Psoas muscle (tissue), 8 donors: ENCODE results near the gene PPCS. TPM values are rescaled to one million over a fixed set of nuclear protein-coding genes. Genes with fewer than 3 reads are reported as not detected.
A peak's percentile ranks its signal among the peaks of the same experiment; 100 is the strongest.

Experiments
- ATAC-seq, 4 donors: fragments of 200-7000 bp; cut with Tn5 transposase; one replicate each; pipeline ENCODE4 v1.9.1; 2020; ENCODE audit warnings: moderate library complexity in 3 of 4, mild to moderate bottlenecking in 2 of 4
- DNase-seq, 2 donors: peaks; one replicate each; pipeline ENCODE4 v3.0.0-alpha.2; 2020
- H3K27ac ChIP-seq: fragments of 200-600 bp; one replicate; pipeline ENCODE4 v1.8.0; 2022
- H3K27me3 ChIP-seq, 3 donors: fragments of 200-600 bp in 1 of 3; one replicate each; pipeline versions ENCODE4 v1.6.1 to v1.8.0; 2013 to 2022; ENCODE audit warnings: low read length in 2 of 3, mild to moderate bottlenecking in 2 of 3, moderate library complexity in 1 of 3; ENCODE audit not compliant: insufficient read depth in 3 of 3
- H3K36me3 ChIP-seq, 2 donors: fragments of 200-600 bp in 1 of 2; one replicate each; pipeline versions ENCODE4 v1.6.1 to v1.8.0; 2013 to 2022; ENCODE audit warnings: low read depth in 1 of 2, mild to moderate bottlenecking in 1 of 2, moderate library complexity in 1 of 2; ENCODE audit not compliant: insufficient read depth in 1 of 2
- H3K4me1 ChIP-seq: fragments of 200-600 bp; one replicate; pipeline ENCODE4 v1.8.0; 2022
- H3K4me3 ChIP-seq: fragments of 200-600 bp; one replicate; pipeline ENCODE4 v1.8.0; 2022; ENCODE audit warnings: mild to moderate bottlenecking
- H3K9me3 ChIP-seq: fragments of 200-600 bp; one replicate; pipeline ENCODE4 v1.8.0; 2022
- whole genome bisulfite sequencing, 3 donors: extraction: QIAGEN DNeasy Blood & Tissue Kit; methylation state at CpG; one replicate each; pipeline versions ENCODE4 v1.1.6 to v1.1.7; 2013; 5-methylcytosine and 5-hydroxymethylcytosine counted together
- intact Hi-C, 2 donors: fragments of 100-400 bp; cut with DNase I; formaldehyde crosslinking; loops; one replicate each; pipeline versions ENCODE4 v1.11.0 to v1.14.2; 2022
- long read RNA-seq, 2 donors: library from polyadenylated mRNA; unstranded; transcript quantifications; one replicate each; pipeline ENCODE4 v2.0.0, GENCODE V29; 2021
- polyA plus RNA-seq, 3 donors: library from polyadenylated mRNA; stranded (reverse); fragments of 200-250 nt; gene quantifications; one replicate each; pipeline ENCODE4 v1.2.3, GENCODE V29; 2013
- total RNA-seq, 4 donors: library from RNA; stranded (reverse); fragmentation: NEBNext Ultra II Directional in 2 of 4; extraction: Animal tissue kit (Norgen Biotek cat#: 25700) in 2 of 4; gene quantifications; one replicate each; pipeline versions ENCODE4 v1.2.1 to v1.2.4, GENCODE V29; 2021 to 2023
- TF ChIP-seq, protein P1 (sequence below): fragments of 200-600 bp; IDR thresholded peaks from one replicate; pipeline ENCODE4 v1.8.0; 2022; ENCODE audit warnings: antibody characterized with exemption
- donor health status: healthy with polysubstance abuse.
- donor health status: DM: no; HTN: no; CAD: no; lungs with moderate emphysema.
- donor health status: Bipolar disorder and iron deficiency.
- donor health status: healthy.
- donor health status: DM: yes; HTN: yes; CAD: no.
- donor health status: DM: no; HTN: no; CAD: no.
- donor health status: DM: no; HTN: no; CAD: no.
- donor health status: DM: yes; HTN: yes; CAD: no.

PPCS gene
- 10 to 100 TPM; 26.1 to 41.0 (median 34.9) TPM for total RNA-seq
- polyA plus RNA-seq = 10 to 100 TPM; 40.8 to 62.9 (median 41.1) TPM
- long read RNA-seq, donor 1, transcript PPCS-201 (3 exons, 984 nt) = minor isoform, 11 of 27 reads
- long read RNA-seq, donor 1, transcript PPCS-203 (3 exons, 1,431 nt) = major isoform, 13 of 27 reads
- long read RNA-seq, donor 1, partial matches to known transcripts = 2 of 27 reads
- long read RNA-seq, donor 1, other reads (novel, unspliced or antisense) = 1 of 27 reads
- long read RNA-seq, donor 2, transcript PPCS-201 (3 exons, 984 nt) = major isoform, 25 of 55 reads
- long read RNA-seq, donor 2, transcript PPCS-203 (3 exons, 1,431 nt) = minor isoform, 24 of 55 reads
- long read RNA-seq, donor 2, partial matches to known transcripts = 0 of 55 reads
- long read RNA-seq, donor 2, other reads (novel, unspliced or antisense) = 6 of 55 reads

DNA sequence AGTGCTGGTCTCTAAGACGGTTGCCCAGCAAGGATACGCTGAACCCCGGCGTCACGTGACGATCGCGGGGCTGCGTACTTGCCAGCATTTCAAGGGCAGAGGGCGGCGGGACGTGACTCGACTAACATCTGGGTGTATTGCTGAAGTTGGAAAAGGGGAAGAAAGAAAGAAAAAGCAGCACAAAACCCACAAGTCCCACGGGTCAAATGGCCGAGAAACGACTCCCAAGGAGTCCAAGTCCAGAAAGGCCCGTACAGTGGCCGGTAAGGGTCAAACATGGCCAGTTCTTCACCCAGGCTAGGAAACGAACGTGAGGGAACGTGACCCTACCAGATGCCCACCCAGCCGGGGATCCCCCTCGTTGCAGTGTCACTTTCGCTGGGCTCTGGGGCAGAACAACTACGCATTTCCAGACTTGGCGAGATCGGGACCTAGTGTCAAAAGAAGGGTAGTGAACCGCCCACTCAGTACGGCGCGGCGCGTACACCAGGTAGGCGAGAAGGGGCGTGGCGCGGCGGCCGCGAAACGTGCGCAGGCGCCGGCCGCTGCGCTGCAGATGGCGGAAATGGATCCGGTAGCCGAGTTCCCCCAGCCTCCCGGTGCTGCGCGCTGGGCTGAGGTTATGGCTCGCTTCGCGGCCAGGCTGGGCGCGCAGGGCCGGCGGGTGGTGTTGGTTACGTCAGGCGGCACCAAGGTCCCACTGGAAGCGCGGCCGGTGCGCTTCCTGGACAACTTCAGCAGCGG lies at the start of gene PPCS, which contains the start of gene ZMYND12:
Gene PPCS, plus strand, starts transcription at position 534 of the 744 bp plus-strand sequence. Its CDS starts 23 bp downstream, at position 557.
Gene ZMYND12, minus strand, starts transcription at position 13 of the 744 bp plus-strand sequence. CDS start 25 bp downstream, outside the sequence.
- H3K4me1 ChIP-seq = peaks cover 6% of the 10 kb centered on the region
- TF ChIP-seq, protein P1, sequence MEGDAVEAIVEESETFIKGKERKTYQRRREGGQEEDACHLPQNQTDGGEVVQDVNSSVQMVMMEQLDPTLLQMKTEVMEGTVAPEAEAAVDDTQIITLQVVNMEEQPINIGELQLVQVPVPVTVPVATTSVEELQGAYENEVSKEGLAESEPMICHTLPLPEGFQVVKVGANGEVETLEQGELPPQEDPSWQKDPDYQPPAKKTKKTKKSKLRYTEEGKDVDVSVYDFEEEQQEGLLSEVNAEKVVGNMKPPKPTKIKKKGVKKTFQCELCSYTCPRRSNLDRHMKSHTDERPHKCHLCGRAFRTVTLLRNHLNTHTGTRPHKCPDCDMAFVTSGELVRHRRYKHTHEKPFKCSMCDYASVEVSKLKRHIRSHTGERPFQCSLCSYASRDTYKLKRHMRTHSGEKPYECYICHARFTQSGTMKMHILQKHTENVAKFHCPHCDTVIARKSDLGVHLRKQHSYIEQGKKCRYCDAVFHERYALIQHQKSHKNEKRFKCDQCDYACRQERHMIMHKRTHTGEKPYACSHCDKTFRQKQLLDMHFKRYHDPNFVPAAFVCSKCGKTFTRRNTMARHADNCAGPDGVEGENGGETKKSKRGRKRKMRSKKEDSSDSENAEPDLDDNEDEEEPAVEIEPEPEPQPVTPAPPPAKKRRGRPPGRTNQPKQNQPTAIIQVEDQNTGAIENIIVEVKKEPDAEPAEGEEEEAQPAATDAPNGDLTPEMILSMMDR = no peak
- no peaks in the 10 kb centered on the region for H3K27me3 ChIP-seq
- peak within 1 kb of the TSS; percentile 87 for H3K4me3 ChIP-seq
- no peaks in the 10 kb centered on the region for H3K9me3 ChIP-seq
- DNase-seq (peak; percentile 89 to 92), ATAC-seq (peak; percentile 94 to 97 (median 96))
- H3K27ac ChIP-seq = peak within 1 kb of the TSS; percentile 90
- intact Hi-C loops = loop anchor here (2.0 to 10.0 kb wide), 3 partner anchors 121 to 309 kb away; partner anchors contain the start of genes C1orf50 (in 1 of the 2), FOXJ3 (in 1 of the 2) and P3H1 (in 1 of the 2)
- 0% methylated on average over 63 to 66 of the region's 66 CpGs for WGBS, 3 donors
- peaks cover 6 to 35% of the 10 kb centered on the region in 2 donors for H3K36me3 ChIP-seq

DNA sequence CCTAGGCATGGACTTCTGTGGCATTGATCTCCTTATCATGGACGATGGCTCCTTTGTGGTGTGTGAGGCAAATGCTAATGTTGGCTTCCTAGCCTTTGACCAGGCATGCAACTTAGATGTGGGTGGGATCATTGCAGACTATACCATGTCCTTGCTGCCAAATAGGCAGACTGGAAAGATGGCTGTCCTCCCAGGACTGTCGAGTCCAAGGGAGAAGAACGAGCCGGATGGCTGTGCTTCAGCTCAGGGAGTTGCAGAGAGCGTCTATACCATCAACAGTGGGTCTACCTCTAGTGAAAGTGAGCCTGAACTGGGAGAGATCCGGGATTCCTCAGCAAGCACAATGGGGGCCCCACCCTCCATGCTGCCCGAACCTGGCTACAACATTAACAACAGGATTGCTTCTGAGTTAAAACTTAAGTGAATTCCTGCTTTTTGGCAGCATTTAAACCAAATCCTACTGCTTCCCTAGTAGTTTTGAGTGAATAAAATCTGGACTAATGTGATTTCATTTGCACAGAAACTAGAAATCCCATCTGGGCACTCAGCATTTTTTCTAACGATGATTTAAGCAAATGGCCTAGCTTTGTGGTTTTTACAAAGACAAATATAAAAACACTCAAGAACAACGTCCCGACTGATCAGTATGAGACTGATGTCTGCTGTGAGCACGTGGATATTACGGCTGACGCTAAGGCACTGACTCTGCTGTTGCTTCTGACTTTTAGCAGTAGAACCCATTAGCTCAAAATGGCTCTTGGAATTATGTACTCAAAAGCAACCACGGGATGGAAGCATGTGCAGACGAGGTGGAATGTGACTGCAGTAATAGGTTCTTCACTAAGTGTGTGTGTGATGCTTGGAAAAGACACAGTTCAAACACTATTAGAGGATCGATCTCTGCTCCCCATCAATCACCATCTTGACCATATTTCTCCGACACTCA lies 41.5 kb upstream of the PPCS start:
- WGBS, 3 donors = 87 to 92% (median 89%) methylated on average over 17 of the region's 17 CpGs
- H3K4me1 ChIP-seq = peaks cover under 1% of the 10 kb centered on the region
- TF ChIP-seq, protein P1 = no peak

GRCh38 chr1:42417166-42417565 lies 39.2 kb upstream of the PPCS start:
- H3K9me3 ChIP-seq = no peaks in the 10 kb centered on the region
- no peak overlapping the region for H3K4me3 ChIP-seq
- no peaks in the 10 kb centered on the region for H3K36me3 ChIP-seq
- TF ChIP-seq, protein P1 = no peak
- intact Hi-C loops = no loop called here
- no peak for DNase-seq
- WGBS, 3 donors = 30 to 44% (median 37%) methylated on average over 3 of the region's 3 CpGs
- no peaks in the 10 kb centered on the region for H3K27me3 ChIP-seq
- no peak overlapping the region for H3K27ac ChIP-seq
- peaks cover 12% of the 10 kb centered on the region for H3K4me1 ChIP-seq
- ATAC-seq = no peak

More for the DNA sequence above, 41.5 kb upstream of the PPCS start:
- DNase-seq (no peak), ATAC-seq (no peak)
- Histone ChIP-seq H3K4me3 (no peak overlapping the region), H3K27ac (no peak overlapping the region), H3K27me3 (no peaks in the 10 kb centered on the region), H3K9me3 (no peaks in the 10 kb centered on the region), H3K36me3 (no peaks in the 10 kb centered on the region)
- intact Hi-C loops = no loop called here

- TF ChIP-seq, protein P1 = no peak
- no peak for ATAC-seq
- 94 to 100% (median 98%) methylated on average over 1 of the region's 1 CpG for WGBS, 3 donors
- Histone ChIP-seq H3K36me3 (no peaks in the 10 kb centered on the region), H3K4me1 (peaks cover 12% of the 10 kb centered on the region), H3K9me3 (no peaks in the 10 kb centered on the region), H3K27me3 (no peaks in the 10 kb centered on the region), H3K4me3 (no peak overlapping the region), H3K27ac (no peak overlapping the region)
- intact Hi-C loops = no loop called here
- no peak for DNase-seq
These were observed 37.8 kb upstream of the PPCS start for GRCh38 chr1:42418516-42418915.
